Measurements from ENCODE around the gene PAK3. TPM values are rescaled to one million over a fixed set of nuclear protein-coding genes. Genes with fewer than 3 reads are reported as not detected.

Gene PAK3
- total and polyA plus RNA-seq, 12 donors, result 0.68 to 10.3 (median 3.5) TPM

DNA sequence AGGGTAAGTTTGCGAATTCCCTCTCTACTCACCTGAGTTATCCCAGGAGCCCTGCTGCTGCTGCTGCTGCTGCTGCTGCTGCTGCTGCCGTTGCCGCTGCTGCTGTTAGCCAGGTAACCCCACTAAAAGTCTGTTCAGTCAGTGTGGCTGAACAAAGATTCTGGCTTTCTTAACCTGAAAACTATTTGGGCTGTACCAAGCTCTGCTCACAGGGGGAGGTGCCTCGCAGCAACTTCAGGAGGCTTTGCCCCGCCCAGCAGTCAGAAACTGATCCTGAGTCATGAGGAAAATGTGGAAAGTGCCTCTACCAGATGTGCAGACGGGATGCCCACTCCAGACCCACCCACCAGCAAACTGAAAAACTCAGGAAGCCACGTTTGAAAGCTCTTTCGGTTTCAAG is 174.3 kb downstream of the PAK3 start, which contains the start of gene CAPN6:
Gene CAPN6 (minus strand): TSS at position 145 of the 400 bp plus-strand sequence. CDS start 6,547 bp downstream, outside the sequence.
- no peak for TF ChIP-seq POLR2A (IDR thresholded peaks at IDR 0.05)
- intact Hi-C loops (cut with DNase I), result no loop called here
- Histone ChIP-seq H3K4me1 (replicated peaks in 1 of 2) (no peaks in the 10 kb centered on the region), H3K36me3 (replicated peaks in 1 of 2) (no peaks in the 10 kb centered on the region), H3K27ac (no peak within 1 kb of the TSS), H3K27me3 (peaks cover 17% of the 10 kb centered on the region), H3K4me3 (no peak within 1 kb of the TSS), H3K9me3 (replicated peaks in 1 of 3) (no peaks in the 10 kb centered on the region)
- DNase-seq, result peak in 1 of 7 donors; percentile 1
- WGBS, 4 donors, result 28 to 44% (median 37%) methylated on average over 5 to 8 of the region's 8 CpGs

Small RNA genes within 50 kb of the gene (small RNA-seq; reads per million reads assigned to genes)
- 0 reads per million in 2 donors for gene FCF1P4

Other genes starting within 250 kb of the PAK3 start
- gene CAPN6, start 174.3 kb downstream of the PAK3 start, total RNA-seq, result under 1 TPM in 4 of 9 donors, not detected in 5; 0.10 to 0.50 (median 0.12) TPM
- gene CAPN6, start 174.3 kb downstream of the PAK3 start, polyA plus RNA-seq, result under 1 TPM in 2 of 3 donors, not detected in 1; 0.03 to 0.16 TPM

Measured in adrenal gland (tissue), 12 donors.